Lower leg skin (tissue), 3 donors: Measurements from ENCODE around the gene NFATC2.

ENCODE experiments used
- CTCF ChIP-seq, 3 donors: fragments of 450-650 bp; IDR thresholded peaks; one replicate each; pipeline ENCODE4 v1.5.1; 2016; ENCODE audit warnings: antibody characterized with exemption in 3 of 3, mild to moderate bottlenecking in 3 of 3, moderate library complexity in 2 of 3
- POLR2A ChIP-seq, 2 donors: fragments of 450-650 bp; IDR thresholded peaks; one replicate each; pipeline ENCODE4 v1.6.1; 2016 to 2017; ENCODE audit warnings: antibody characterized with exemption in 2 of 2, mild to moderate bottlenecking in 1 of 2, moderate library complexity in 1 of 2

- TF ChIP-seq POLR2A (IDR thresholded peaks at IDR 0.05) (no peak), CTCF (IDR thresholded peaks at IDR 0.05) (no peak)
Observed at GRCh38 chr20:51488331-51488730, 54.2 kb downstream of the NFATC2 start.
